HT1080 (cell line): ENCODE results near the gene DNAH17. TPM values are rescaled to one million over a fixed set of nuclear protein-coding genes. Genes with fewer than 3 reads are reported as not detected.
A peak's percentile ranks its signal among the peaks of the same experiment; 100 is the strongest.

ENCODE experiments used
- DNase-seq: peaks from one replicate; pipeline ENCODE4 v3.0.0-alpha.2; 2015; ENCODE audit warnings: low read depth
- total RNA-seq: library from RNA; depleted of rRNA; stranded (reverse); fragments of >200 nt; shearing (Covaris generic); gene quantifications from 2 replicates; pipeline ENCODE4 v1.2.3, GENCODE V29; 2014

The DNAH17 gene
- total RNA-seq, 1 experiment from 2014 or later: not detected

DNA sequence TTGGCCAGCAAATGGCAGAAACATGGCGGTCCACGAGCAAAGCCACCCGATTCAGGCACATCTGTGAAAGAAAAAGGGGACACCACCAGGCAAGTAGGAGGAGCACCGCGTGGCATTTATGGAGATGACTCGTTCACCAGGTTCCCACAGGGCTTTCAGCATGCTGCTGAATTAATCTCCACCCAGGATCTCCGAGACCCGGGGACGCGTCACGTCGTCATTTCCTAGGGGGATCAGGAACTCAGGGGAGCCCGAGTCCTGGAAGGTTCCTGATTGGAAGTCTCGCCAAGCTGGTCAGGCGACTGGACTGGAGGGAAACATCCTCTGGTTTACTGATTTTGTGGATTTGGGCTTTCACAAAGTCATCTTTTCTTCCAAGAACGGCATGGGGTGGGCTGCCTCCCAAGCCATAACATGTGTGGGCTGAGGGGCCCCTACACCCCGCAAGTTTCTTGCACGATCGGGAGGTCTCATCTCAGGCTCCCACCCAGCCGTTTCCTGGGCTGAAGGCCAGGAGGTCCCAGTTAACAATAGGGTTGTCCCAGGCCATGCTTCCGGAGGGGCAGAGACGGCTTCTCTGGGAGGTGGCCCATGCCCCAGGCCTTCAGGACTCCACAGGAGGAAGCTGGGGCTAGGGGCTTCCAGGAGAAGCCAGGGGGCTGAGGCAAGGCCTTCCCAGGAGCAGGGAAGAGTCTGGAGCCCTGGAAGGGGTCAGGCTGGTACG lies 645 bp downstream of the DNAH17 start:
- no peak for DNase-seq

DNA sequence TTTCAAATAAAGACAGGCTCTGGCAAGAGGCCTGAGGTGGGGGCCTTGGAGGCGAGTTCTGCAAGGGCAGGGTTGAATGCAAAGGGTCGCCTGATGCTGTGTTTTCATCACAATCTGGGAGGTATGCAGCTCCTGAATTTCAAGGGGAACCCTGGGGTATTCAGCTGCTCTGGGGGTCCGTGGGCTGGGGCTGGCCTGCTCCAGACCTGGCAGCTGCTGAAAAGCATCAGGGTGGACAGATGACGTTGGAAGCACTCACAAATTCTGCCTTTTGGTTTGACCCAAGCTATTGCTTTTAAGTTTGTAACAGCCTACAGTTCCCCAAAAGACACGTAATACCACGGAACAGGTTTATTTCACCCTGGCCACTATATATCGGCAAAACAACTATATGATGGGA lies 1.3 kb downstream of the DNAH17 start:
- DNase-seq: no peak

DNA sequence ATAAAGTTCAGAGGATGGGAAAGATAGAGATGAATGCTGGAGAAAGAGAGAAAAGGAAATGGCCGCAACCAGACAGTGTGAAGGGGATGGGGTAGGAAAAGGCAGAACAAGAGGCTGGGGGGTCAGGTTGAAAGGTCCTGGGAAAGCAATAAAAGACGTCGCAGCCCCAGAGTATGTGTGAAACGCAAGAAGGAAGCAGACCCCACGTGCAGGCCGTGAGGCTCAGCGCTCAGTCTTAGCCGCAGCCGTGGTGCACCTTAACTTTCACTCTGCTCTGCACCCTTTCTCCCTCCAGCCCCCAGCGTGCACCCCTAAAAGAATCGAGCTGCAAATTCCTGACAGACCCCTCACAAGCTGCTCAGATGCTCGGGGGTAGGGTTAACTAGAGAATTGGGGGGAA lies 1.9 kb downstream of the DNAH17 start:
- DNase-seq: no peak

GRCh38 chr17:78573955-78574354 lies 3.2 kb downstream of the DNAH17 start:
- DNase-seq: no peak

- DNase-seq: no peak
Measured at GRCh38 chr17:78572239-78573205, 4.7 kb downstream of the DNAH17 start.

GRCh38 chr17:78571329-78571728 lies 5.9 kb downstream of the DNAH17 start:
- no peak for DNase-seq

- DNase-seq: peak; percentile 54
Measured at GRCh38 chr17:78568494-78569115, 8.6 kb downstream of the DNAH17 start.

DNA sequence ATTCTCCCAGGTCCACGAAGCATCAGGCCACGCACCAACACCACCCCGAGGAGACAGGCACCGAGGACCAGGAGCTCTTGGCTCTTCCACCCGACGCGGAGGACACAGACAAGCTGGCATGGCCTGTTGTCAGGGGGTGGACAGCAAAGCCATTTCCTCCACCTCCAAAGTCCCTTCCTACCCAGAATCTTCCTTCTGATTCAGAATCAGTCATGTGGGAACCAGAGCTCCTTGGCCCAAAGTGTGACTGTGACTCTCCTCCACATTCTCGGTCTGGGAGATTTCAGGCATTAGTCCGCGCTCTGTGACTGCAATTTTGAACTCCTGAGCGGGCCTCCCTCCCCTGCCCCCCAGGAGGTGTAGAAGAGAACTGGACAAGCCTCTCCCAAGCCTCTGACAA lies 9.2 kb downstream of the DNAH17 start:
- no peak for DNase-seq

- no peak for DNase-seq
Measured at GRCh38 chr17:78566947-78567346, 10.2 kb downstream of the DNAH17 start.

- DNase-seq: no peak
Measured at GRCh38 chr17:78563189-78564145, 13.7 kb downstream of the DNAH17 start.

DNA sequence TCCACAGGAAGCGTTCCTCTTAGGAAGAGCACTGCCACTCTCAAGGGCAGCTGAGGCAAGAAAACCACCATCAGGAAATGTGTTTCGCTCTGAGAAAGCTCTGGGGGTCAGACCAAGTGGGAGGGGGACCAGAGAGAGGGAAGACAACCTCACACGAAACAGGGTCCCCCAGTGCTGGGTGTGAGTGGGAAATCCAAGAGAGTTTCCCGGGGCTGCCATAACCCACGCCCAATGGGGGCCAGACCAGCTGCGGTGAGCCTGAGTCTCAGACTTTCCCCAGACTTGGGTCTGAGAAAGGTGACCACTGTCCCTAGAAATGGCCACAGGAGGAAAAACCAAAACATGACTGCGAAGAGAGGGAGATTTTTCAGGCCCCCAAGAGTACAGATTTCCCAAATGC lies 14.5 kb downstream of the DNAH17 start:
- no peak for DNase-seq

GRCh38 chr17:78561166-78561565 lies 16.0 kb downstream of the DNAH17 start:
- DNase-seq: no peak

GRCh38 chr17:78560731-78561130 lies 16.5 kb downstream of the DNAH17 start:
- no peak for DNase-seq

DNA sequence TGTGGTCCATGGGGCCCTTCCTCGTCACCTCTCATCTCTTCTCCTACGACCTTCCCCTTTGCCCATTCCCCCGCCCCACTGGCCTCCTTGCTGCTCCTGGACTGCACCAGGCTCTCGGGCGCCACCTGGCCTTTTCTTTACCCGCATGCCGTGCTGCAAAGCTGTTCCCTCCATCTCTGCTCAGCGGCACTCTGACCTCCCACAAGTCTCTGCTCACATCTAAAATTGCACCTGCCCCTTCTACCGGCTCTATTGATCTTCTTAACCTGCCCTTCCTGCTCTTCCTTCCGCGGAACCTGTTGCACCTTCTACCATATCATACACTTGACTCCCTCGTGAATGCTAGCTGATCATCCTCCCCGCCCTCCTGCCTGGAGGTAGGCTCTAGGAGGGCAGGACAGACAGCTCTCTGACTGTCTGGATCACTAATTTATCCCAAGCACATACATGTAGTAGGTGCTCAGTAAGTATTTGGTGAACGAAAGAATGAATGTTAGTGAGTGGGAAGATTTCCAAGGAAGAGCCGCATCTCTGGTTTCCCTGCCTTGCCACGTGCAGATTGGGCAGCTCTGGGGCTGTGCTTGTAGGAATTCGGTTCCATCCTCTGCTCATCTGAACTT lies 17.3 kb downstream of the DNAH17 start:
- no peak for DNase-seq

DNA sequence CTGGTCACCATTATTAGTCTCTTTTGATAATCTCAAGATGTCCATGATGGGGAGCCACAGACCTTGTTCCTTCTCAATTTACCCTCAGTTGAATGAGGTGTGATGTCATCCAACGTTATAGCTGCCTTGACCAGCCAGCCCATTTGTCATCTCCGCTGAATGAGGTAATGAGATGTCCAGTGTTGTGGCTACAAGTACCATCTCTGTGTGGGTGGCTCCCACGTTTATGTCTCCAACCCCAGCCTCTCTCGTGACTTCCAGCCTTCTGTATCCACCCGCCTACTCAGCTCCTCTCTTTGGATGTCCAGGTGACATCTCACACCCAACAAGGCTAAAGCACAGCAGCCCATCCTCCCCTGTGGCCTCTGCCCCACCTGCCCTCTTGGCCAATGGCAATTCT lies 18.2 kb downstream of the DNAH17 start:
- no peak for DNase-seq

GRCh38 chr17:78558181-78558850 lies 18.9 kb downstream of the DNAH17 start:
- DNase-seq: no peak

DNA sequence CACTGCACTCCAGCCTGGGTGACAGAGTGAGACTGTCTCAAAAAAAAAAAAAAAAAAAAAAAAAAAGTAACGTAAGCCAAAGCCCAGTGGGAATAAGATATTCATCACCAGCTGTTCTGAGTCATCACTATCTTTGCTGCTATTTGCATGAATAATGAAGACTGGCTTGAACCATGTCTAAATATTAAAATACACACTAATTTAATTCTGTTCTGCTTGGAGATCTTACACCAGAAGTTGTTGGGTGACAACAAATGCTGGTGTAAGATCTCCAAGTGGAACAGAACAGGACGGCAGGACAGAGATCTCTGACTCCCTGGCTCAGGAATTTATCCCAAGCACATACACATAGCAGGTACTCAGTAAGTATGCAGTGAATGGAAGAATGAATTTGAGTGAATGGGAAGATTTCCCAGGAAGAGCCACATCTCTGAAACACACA lies 19.6 kb downstream of the DNAH17 start:
- peak; percentile 44 for DNase-seq

DNA sequence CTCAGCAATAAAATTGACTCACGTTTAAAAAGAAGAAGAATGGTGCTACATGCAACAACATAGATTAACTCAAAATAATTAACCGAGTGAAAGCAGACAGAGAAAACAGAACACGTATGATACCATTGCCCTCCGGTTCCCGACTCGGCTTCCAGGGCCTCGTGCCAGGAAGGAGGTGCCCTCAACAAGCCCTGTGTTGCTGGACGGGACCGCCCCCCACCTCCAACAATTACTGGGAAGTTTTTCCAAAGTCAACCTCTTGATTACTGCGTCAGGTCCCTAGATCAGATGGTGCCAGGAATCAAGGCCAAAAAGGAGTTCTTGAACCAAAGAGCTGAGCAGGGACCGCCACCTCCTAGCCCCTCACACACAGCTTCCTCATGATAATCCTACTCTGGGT lies 20.4 kb downstream of the DNAH17 start:
- no peak for DNase-seq

GRCh38 chr17:78555746-78556401 lies 21.3 kb downstream of the DNAH17 start:
- no peak for DNase-seq
